Esophagus mucosa (tissue), 1 donor: Measurements from ENCODE around the gene AHSA1. TPM values are rescaled to one million over a fixed set of nuclear protein-coding genes. Genes with fewer than 3 reads are reported as not detected.
"Not testable (repeated sequence)": the region's sequence is repeated elsewhere in the genome, so short reads cannot be mapped to it uniquely, and the experiment has no call there.

Experiments
- ATAC-seq: fragments of 200-7000 bp; cut with Tn5 transposase; one replicate; pipeline ENCODE4 v1.9.1; 2020
- total RNA-seq: library from RNA; stranded (reverse); gene quantifications from one replicate; pipeline ENCODE4 v1.2.4, GENCODE V29; 2023
- donor health status: DM: yes; HTN: yes; CAD: no.

AHSA1 gene
- total RNA-seq: 69.5 TPM

DNA sequence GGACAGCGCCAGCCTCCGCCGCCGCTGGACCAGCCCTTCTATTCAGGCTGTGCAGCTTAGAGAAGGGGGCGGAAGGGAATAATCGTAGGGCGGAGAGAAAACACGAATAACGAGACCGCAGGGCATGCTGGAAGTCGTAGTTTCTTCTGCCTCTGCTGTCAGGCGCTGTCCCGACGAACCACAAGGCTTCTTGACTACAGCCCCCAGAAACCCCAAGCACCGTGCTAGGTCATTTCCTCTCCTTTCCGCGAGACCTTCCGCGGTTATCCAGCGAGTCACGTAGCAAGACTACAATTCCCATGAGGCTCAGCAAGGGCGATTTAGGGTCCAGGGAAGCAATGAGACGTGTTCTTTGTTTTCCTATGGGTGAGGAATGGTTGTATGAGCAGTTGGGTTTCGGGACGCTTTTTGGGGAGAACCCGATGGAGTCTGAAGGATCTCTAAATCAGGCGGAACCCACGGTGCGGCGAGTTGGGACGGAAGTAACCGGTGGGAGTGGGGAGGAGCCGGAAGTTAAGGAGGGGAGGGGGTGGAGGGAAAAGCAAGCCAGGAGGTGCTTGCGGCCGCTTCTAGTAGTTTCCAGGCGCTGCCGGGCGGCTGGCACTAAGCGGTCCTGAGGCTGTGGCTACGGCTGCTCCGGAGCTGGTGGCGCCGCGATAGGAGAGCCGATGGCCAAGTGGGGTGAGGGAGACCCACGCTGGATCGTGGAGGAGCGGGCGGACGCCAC is at the start of gene AHSA1, which contains the start of gene VIPAS39:
Gene AHSA1 (plus strand): TSS at position 572 of the 727 bp plus-strand sequence. CDS start 97 bp downstream, at position 669.
Gene VIPAS39 (minus strand): TSS at position 80 of the 727 bp plus-strand sequence. CDS start 3,499 bp downstream, outside the sequence.
- peak; percentile 99 for ATAC-seq

DNA sequence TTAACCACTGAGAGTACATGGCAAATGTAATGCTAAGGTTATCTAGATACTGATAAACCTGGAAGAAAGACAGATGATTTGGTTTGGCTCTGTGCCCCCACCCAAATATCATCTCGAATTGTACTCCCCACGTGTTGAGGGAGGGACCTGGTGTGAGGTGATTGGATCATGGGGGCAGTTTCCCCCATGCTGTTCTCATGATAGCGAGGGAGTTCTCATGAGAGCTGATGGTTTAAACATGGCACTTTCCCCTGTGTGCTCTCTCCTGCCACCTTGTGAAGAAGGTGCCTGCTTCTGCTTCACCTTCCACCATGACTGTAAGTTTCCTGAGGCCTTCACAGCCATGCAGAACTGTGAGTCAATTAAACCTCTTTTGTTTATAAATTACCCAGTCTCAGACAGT is 48.8 kb upstream of the AHSA1 start:
- no peak for ATAC-seq

GRCh38 chr14:77415403-77416030 is 42.4 kb upstream of the AHSA1 start:
- ATAC-seq: not testable (repeated sequence)

DNA sequence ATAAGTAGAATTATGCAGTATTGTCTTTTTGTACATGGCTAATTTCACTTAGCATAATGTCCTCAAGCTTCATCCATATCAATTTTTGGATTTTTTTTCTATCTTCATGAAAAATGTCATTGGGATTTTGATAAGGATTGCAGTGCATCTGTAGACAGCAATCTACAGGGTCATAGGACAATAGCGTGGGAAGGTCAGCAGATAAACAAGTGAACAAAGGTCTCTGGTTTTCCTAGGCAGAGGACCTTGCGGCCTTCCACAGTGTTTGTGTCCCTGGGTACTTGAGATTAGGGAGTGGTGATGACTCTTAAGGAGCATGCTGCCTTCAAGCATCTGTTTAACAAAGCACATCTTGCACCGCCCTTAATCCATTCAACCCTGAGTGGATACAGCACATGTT is 41.8 kb upstream of the AHSA1 start:
- not testable (repeated sequence) for ATAC-seq

GRCh38 chr14:77416836-77417235 is 41.1 kb upstream of the AHSA1 start:
- ATAC-seq: no peak

DNA sequence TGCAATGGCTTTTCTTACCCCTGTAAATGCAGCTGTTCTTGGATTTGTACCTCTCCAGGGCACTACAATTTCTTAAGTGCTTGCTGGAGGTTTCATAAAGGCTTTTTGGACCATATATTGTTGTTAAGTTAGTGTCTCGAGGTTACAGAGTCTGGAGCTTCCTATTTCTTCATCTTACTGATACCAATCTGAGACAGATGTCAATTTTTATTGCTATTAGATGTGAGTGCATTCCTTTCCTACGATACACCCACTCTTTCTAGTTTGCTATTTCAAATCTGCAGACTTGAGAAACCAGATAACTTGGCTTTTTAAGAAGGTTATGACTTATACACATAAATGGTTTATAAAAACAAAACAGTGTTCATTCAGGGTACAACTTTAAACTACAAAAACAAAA is 36.7 kb upstream of the AHSA1 start:
- ATAC-seq: no peak

- ATAC-seq: no peak
These were observed 34.5 kb upstream of the AHSA1 start, which contains the start of gene NOXRED1 for GRCh38 chr14:77423423-77423822. TSS of gene NOXRED1 (minus strand) at chr14:77423523. CDS start at chr14:77422889, 634 bp downstream.

DNA sequence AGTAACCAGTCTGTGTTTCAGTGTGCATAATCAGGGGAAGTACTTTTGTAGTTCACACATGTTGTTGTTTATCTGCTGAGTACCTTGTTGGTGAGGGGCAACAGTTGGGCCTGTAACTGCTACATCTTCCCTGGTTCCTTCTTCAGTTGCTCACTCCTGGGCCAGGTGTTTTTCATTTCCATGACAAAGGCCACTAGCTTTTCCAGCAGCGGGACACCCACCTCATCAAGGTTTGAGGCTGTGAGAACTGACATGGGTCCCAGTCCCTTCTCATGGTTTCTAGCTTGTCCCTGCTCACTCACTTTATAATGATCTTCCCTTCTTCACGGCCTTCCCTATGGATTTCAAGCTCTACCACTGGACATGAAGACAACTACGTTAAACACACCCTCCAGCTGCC is 33.0 kb upstream of the AHSA1 start:
- no peak for ATAC-seq

GRCh38 chr14:77426396-77426795 is 31.5 kb upstream of the AHSA1 start:
- no peak for ATAC-seq

DNA sequence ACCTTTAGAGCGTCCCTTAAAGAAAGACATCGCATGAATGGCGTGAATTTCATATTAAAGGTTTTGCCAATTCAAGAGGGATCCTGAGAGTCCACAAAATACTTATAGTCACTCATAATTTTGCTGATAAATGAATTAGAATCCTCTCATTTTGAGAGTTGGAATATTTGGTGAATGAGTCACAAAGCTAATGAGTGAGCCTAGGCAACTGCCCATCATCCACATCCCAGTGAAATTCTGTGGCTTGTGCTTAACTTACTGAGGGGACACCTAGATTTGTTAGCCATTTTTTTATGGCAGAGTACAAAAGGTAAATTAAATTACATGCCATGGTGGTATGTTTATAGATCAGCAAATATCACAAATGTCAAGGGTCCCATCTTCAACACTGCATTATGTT is 21.9 kb upstream of the AHSA1 start:
- ATAC-seq: no peak

GRCh38 chr14:77438596-77438995 is 19.3 kb upstream of the AHSA1 start:
- ATAC-seq: no peak

DNA sequence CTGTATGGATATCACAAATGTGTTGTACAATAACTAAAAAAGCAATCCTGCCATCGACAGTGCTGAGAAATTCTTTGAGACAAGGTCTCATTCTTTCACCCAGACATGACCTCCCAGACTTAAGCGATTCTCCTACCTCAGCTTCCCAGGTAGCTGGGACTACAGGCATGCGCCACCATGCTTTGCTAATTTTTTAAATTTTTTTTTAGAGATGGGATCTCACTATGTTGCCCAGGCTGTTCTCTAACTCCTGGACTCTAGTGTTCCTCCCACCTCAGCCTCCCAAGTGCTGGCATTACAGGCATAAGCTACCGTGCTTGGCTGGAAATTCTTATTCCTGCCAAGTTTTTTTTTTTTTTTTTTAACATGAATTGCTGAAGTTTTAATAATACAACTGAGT is 18.0 kb upstream of the AHSA1 start:
- ATAC-seq: no peak

DNA sequence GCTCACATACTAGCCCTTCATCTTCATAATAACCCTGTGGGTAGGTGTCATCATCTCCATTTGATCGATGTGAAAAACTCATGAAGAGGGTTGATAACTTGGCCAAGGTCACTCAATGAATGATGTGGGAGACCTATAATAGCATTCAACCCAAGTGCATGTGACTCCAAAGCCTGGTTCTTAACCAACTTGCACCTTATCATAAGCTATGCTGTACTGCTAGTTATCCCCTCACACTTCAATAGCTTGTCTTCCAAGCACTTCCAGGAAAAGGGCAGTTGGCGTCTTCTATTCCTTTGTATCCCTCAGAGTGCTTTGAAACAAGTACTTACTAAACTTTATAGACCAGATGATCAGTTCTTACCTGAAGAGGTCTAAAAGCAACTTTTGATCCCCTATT is 15.7 kb upstream of the AHSA1 start:
- no peak for ATAC-seq

DNA sequence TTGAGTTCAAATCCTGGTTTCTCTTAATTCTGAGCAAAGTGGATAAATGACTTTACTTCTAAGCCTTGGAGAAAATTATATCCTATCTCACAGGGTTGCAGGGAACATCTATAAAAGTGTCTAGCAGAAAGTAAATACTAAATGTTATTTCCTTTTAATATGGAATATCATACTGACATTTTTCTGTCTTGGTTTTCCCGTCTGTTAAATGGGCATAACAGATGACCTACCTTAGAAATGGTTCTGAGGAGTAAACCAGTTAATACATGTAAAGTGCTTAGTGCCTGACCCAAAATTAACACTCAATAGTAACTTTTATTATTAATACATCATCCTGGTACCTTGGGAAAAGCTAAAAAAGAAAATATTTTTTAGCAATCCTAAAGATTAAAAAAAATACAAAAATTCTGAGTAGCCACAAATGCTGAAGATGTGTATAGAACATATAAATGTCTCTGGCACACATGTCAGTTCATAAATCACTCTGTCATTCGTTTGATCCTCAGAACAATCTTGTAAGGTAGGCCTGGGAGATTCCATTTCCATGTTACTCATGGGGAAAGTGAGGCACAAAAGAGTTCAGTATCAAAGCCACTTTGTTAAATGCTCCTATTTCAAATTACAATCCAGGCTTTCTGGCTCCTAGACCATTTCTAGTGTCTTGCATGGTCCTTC is 1.8 kb upstream of the AHSA1 start:
- ATAC-seq: no peak

- ATAC-seq: peak; percentile 27
These were observed 775 bp upstream of the AHSA1 start for GRCh38 chr14:77457115-77457521.

DNA sequence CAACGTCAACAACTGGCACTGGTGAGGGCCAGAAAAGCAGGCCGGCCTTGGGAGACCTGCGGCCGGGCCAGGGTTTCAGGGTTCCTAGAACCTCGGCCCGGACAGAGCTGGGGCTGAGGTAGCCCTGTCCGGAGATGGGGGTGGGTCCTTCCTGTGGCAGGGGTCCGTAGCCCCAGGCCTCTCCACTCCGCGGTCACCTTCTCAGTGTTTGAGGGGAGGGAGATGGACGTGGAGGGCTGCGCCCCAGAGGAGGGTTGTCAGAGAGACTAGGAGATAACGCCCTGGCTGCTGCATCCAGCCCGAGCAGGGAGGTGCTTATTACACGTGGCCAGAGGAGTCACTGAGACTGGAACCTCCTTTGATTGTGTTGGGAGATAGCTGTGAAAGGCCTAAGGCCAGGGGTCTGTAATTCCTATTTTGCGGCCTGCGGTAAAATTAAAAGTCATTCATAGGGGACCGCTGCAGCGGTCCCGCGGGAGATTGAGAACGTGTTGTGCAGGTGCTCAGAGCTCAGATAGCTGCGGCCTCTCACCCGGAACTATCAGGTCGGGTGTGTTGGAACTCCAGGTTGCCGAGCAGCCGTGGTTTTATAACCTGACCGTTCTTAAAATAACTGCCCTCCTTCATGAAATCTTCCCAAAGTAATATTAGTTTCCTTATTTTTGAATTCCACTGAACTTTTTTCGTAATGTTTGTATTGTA is 507 bp downstream of the AHSA1 start:
- ATAC-seq: peak; percentile 50

DNA sequence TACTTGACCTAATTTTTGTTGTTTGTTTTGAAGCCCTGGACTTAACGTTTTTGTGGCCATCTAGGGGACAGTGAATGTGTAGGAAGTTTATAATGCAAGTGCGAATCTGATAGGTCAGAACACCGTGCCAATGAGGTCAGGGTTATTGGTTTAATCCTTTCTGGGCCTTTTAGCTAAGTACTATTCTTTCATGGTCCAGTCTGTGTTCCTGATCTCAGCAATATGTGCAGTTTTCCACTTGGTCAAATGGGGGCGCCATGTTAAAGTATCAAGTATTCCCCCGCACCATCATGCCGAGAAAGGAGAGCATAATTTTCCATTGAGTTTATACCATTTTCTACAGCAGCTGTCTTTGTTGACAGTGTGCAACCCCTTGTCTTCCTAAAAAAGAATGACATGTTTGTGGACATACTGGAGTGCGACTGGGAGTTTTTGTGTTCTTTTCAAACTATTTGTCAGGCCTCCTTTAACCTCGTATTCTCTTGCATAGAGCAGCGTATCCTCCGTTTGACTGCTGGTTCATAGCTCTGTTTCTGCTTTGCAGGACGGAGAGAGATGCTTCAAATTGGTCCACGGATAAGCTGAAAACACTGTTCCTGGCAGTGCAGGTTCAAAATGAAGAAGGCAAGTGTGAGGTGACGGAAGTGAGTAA is 1.3 kb downstream of the AHSA1 start:
- no peak for ATAC-seq

DNA sequence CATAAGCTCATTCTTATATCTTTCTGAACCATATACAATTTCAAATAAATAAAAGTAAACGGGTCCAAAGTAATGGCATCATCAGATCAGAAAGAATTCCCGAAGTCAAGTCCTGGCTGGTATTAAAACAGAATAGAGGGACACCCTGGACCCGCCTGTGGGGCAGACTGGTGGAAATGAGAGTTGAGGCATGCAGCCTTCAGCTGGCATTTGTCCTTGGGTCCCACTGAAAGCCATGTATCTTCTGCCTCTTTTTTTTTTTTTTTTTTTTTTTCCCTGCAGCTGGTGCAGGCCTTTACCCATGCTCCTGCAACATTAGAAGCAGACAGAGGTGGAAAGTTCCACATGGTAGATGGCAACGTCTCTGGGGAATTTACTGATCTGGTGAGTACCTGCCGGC is 9.9 kb downstream of the AHSA1 start:
- no peak for ATAC-seq

GRCh38 chr14:77469067-77469505 is 11.2 kb downstream of the AHSA1 start:
- ATAC-seq: no peak

GRCh38 chr14:77469539-77469938 is 11.6 kb downstream of the AHSA1 start:
- ATAC-seq: no peak

DNA sequence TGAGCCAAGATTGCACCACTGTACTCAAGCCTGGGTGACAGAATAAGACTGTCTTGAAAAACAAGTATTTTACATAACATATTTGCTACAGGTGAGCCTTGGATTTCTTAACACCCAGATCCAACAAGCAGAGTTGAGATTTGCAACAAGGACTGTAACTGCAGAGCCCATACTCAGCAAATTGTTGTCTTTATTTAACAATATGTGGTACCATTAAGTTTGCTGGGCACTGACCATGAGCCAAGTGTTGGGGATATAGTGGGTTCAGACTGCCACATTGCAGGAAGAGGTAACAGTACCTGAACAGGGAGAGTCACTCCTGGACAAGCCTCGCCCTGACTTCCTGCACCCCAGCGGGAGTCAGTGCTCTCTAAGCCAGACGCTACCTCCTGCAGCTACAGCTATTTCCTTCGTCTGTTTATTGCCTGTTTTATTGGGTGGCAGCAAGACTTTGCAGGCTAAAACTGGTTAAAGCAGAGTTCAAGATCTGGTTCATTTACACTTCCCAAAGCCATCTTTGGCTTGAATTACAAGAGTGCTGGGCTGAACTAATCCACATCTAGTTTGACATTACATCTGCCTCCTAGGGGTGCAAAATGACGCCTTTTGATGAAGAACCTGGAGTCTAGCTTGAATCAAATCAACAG is 12.5 kb downstream of the AHSA1 start:
- ATAC-seq: peak; percentile 88

- ATAC-seq: no peak
These were observed 16.0 kb downstream of the AHSA1 start for GRCh38 chr14:77473921-77474320.
